Panc1 (cell line): Measurements from ENCODE around the gene STRADB.
"Not testable (repeated sequence)": the region's sequence is repeated elsewhere in the genome, so short reads cannot be mapped to it uniquely, and the experiment has no call there.

Source experiments
- CTCF ChIP-seq: fragments of 450-650 bp; IDR thresholded peaks from 2 replicates; pipeline ENCODE4 v1.5.1; 2017; ENCODE audit warnings: mild to moderate bottlenecking
- POLR2AphosphoS5 ChIP-seq: IDR thresholded peaks from 2 replicates; pipeline ENCODE4 v1.6.1; 2012; ENCODE audit warnings: mild to moderate bottlenecking, low read depth, low read length, moderate library complexity
- REST ChIP-seq, 2 experiments: IDR thresholded peaks; 2 replicates each; pipeline ENCODE4 v1.6.1; 2011 to 2012; ENCODE audit warnings: low read depth in 2 of 2, control low read depth in 1 of 2, low read length in 1 of 2, mild to moderate bottlenecking in 1 of 2, moderate library complexity in 1 of 2; ENCODE audit not compliant: insufficient read depth in 1 of 2
- TCF7L2 ChIP-seq: IDR thresholded peaks from 2 replicates; pipeline ENCODE4 v1.6.1; 2011; ENCODE audit warnings: mild to moderate bottlenecking, low read depth, low read length, inconsistent platforms

- not testable (repeated sequence) for TF ChIP-seq CTCF; TCF7L2; POLR2AphosphoS5; REST (IDR thresholded peaks at IDR 0.05; ENCODE audit: insufficient read depth in 1 of 2, low read depth in 2 of 2, low read length in 1 of 2)
Observed at GRCh38 chr2:201429835-201430234, 21.7 kb upstream of the STRADB start.
